TTC549 (cell line): ENCODE data around the gene MARK1.
"Not testable (repeated sequence)": the region's sequence is repeated elsewhere in the genome, so short reads cannot be mapped to it uniquely, and the experiment has no call there.

Source experiments
- FAIRE-seq: peaks from 2 replicates; lab custom pipeline; 2012; peaks lifted over from hg19 to GRCh38; lab: Jason Lieb, UNC

MARK1 gene

DNA sequence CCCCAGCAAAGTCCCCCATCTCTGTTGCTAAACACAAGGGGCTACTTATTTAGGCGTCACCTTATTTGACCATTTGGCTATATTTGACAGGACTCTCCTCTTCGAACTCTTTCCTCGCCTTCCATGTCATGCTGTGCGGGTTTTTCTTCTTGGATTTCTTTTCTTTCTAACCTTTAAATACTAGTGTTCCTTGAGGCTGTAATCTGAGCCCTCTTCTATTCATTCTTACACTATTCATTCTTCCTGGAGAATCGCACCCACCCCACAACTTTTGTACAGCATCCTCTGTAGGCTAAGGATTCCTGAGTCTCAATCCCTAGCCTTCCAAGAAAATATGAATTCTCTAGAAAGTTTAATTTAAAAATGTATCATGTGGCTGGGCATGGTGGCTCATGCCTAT lies 100.5 kb downstream of the MARK1 start:
- no peak for FAIRE-seq

GRCh38 chr1:220631238-220631815 lies 103.4 kb downstream of the MARK1 start:
- no peak for FAIRE-seq

GRCh38 chr1:220637759-220638158 lies 109.8 kb downstream of the MARK1 start:
- no peak for FAIRE-seq

- no peak for FAIRE-seq
Measured at GRCh38 chr1:220642285-220642684, 114.3 kb downstream of the MARK1 start.

DNA sequence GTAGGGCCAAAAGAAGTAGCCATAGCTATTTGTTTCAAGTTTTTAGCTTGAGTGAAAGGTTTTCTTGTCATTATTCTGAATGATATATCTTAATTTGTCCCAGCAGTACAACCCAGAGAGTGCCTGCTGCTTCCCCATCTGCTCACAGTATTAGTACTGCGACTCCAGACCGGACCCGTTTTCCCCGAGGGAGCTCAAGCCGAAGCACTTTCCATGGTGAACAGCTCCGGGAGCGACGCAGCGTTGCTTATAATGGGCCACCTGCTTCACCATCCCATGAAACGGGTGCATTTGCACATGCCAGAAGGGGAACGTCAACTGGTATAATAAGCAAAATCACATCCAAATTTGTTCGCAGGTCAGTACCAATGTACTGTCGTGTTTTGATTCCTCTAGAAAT lies 125.1 kb downstream of the MARK1 start:
- FAIRE-seq, result no peak

DNA sequence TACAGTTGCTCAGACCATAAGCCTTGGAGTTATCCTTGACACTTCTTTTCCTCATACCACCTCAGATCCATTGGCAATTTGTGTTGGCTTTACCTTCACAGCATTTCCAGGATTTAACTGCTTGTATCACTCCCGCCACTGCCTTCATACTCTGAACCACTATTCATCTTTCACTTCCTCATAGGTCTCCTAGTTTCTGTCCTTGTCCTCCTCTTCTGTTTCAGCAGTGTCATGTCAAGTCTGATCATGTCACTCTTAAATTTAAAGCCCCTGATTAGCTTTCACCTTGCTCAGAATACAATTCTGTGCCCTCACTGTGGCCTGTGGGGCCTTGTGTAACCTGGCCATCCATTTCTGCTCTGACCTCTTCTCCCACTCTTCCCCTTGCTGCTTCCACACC lies 127.6 kb downstream of the MARK1 start:
- FAIRE-seq, result no peak

DNA sequence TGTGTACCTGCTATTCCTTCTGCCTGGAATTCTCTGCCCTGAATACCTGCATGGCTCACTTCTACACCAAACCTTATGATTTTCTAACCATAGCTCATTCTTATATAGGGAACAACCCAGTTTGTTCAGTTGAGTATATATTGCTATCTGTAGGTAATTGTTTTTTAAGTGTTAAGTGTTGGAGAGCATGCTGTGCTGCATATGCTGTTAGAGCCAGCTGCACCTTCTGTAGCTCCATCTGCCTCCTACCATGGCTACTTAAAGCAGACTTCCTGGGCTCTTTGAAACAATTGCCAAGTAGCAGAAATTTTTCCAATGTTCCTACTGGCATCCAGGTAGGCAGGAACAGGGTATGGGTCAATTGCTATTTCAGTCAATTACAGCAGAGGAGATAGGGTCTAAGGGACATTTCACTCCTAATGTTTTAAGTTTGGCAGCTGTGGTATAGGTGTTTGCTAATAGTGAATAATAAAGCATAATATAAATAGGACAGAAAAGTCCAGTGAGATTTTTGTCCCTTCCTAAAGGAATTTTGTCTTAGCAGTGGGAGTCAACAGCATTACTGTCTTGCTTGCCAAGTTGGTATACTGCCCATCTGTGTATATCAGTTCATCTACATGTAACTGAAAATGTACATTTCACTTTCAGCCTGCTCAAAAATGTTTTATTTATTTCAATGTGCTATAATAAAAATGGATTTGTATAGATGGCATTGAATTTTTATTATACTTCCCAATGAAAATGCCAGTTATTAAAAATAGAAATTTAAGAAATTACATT lies 128.2 kb downstream of the MARK1 start:
- peak; percentile 79 for FAIRE-seq

DNA sequence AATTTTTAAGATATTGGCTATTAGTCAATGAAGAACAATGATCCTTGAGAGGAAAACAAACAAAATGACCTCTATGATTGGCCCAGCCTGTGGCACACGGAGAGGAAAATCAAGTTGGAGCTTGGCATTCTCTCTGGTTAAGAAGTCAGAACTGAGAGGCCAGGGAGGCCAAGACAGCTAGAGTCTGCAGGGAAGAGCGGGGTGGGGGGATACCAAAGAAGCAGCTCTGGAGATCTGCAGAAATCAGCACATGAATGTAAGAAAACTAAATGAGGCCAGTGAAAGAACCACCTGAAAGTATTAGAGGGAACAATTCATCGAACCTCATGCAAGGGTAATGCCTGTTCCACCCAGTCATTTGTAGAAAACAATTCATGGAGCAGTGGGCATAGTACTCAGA lies 138.4 kb downstream of the MARK1 start:
- FAIRE-seq, result no peak

DNA sequence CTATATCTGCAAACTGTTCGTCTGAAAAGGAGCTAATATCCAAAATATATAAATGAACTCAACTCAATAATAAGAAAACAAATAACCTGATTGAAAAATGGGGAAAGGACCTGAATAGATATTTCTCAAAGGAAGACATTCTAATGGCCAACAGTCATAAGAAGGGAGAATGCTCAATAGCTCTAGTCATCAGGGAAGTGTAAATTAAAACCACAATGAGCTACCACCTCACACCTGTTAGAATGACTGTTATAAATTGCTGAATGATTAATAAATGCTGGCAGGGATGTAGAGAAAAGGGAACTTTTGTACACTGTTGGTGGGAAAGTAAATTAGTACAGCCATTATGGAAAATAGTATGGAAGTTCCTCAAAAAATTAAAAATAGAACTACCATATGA lies 141.1 kb downstream of the MARK1 start:
- no peak for FAIRE-seq

DNA sequence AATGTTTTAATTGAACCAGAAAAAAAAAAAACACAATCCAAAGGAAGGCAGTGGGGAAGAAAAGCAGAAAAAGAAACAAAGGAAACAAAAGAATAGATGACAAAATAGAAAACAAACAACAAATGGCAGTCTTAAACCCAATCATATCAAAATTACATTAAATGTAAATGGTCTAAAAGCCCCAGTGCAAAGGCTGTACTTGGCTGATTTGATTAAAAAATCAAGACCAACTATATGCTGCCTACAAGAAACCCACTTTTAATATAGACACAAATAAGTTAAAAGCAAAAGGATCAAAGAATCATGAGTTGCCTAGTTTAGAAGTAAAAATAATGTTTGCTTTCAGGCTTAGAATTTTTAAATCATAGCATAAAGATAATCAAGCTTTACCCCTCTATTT lies 142.4 kb downstream of the MARK1 start:
- FAIRE-seq, result no peak

DNA sequence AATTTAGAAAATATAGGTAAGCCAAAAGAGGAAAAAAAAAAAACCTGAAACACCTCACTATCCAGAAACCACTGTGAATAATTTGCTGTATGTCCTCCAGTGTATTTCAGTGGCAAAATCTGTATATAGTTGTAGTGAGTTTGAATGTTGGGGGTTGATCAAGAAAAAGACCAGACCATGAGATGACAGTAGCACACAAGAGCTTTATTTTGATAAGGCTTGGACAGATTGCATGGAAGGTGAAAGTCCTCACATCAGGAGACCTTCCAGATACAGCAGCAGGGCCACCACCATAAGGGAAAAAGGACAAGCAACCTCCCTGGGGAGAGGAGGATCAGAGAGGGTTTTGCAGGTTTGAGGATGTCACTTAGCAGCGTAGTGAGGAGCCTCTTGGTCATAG lies 146.0 kb downstream of the MARK1 start:
- no peak for FAIRE-seq

DNA sequence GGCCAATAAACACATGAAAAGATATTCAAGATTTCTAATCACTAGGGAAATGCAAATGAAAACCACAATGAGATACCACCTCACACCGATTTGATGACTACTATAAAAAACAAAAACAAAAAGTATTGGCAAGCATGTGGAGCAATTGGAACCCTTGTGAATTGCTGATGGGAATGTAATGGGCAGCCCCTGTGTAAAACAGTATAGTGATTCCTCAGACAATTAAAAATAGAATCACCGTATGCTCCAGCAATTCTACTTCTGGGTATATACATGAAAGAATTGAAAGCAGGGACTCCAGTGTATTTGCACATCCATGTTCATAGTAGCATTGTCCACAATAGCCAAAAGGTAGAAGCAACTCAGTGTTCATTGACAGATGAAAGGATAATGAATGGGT lies 149.3 kb downstream of the MARK1 start:
- no peak for FAIRE-seq

- FAIRE-seq, result peak; percentile 93
Measured at GRCh38 chr1:220680085-220680687, 152.2 kb downstream of the MARK1 start.

DNA sequence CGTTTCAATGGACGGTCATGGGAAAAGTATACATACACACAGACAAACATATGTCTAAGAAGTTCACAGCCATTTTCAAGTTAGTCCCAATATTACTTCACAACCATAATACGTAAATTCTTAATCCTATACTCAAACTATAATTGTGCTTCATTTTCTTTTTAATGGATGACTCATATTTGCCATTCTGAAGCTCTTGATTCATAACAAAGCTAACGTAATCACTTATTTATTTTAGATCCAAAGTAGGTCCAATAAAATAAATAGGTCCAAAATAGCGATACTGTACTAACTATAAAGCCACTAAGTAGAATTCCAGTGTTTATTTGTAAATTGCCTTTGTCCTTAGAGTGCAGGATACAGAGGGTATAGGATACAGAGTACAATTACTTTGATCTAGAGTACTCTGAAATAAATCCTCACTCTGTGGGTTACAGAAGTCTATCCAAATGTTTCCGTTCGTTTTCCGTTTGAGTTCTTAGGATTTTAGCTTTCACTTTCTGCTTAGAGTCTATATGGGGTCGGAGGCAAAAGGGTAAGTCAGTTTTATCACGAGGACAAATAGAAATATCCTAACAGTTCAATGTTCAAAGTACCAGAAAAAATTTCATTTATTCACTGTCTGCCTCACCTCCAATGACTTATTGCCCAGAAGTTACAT lies 153.4 kb downstream of the MARK1 start:
- FAIRE-seq, result no peak

DNA sequence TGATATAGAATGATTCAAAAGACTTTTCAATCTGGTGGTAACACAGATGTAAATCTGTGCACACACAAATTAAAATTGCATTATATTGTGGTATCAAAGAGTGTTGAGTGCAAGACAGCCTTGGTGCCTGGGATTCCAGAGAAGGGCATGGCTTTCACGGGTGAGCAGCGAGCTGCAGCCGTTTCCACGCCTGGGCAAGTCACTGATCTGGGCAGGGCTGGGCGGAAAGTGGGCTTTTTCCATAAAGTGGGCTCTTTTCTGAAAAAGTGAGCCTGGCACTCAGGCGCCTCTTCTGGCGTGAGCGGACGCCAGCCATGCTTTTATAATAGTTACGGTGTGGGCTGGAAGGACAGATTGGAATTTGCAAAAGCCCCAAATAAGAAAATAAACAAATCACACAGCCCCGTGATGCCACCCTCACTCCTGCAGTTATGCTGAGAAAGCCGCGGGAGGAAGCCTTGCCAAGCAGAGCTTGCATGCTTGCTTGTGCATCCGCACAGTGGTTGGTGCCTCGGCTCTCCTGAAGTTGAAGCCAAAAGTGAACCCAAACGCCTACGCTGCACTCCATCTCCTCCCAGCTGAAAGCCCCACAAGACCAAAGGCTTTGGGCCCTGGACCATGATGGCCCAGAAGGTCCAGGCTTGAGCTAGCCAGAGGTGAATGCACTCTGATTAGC lies 155.1 kb downstream of the MARK1 start:
- FAIRE-seq, result no peak

GRCh38 chr1:220683716-220684115 lies 155.8 kb downstream of the MARK1 start:
- not testable (repeated sequence) for FAIRE-seq

DNA sequence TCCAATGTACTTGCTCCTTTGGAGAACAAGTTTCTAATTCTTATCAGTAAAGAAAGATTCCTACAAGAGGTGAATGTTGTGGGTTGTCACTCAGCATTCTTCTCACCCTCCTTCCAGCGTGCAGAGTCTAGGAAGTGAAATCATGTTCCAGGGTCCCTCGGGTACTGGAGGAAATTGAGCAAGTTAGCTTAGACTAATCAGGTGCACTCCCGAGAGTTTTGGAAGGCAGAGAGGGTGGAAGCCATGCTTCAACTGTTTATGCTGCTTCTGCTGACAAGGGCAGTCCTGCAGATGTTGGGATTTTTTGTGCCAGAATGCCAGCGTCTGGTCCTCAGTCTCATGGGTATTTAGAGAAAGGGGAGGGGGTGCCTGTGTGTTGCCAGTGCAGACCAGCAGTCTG lies 157.0 kb downstream of the MARK1 start:
- FAIRE-seq, result no peak

DNA sequence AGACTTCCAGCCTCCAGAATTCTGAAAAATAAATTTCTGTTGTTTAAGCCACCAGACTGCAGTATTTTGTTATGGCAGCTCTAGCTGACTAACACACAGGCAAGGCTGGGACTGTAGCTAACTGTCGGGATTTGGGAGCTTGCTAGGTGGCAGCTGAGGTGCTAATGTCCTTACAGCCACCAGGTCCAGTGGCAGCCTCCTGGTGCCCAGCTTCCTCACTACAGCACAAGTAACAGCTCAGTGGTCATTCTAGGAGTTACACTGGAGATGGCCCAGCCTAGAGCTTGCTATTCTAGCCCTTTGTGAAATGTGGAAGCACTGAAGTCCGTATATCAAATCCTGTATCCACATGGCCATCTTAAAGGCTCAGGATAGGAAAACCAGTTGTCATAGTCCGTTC lies 157.9 kb downstream of the MARK1 start:
- no peak for FAIRE-seq

DNA sequence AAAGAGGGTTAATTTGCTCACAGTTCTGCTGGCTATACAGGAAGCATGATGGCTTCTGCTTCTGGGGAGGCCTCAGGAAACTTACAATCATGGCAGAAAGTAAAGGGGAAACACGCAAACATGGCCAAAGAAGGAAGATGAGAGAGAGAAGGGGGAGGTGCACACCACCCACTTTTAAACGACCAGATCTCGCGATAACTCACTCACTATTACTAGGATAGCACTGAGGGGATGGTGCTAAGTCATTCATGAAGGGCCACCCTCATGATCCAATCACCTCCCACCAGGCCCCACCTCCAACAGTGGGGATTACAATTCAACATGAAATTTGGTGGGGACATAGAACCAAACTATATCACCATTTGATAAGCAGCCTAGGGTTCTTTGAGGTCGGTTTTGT lies 159.9 kb downstream of the MARK1 start:
- no peak for FAIRE-seq

DNA sequence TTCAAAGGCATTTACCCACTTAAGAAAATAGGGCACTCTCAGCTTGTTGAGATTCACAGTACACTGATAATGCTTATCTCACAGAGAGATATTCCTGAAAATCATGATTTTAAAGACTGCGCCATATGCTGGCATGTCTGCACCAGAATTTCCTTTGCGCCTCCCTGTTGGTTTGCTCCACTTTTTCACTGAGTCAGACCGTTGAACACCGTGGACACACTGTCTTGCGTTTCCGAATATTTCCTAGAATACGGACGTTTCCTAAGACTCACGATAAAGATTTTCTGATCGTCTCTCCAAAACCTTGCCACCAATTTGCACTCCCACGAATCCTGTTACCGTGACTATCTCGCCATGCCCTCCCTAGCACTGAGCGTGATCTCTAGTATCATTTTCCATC lies 161.7 kb downstream of the MARK1 start:
- FAIRE-seq, result no peak

- FAIRE-seq, result no peak
Measured at GRCh38 chr1:220690140-220691052, 162.5 kb downstream of the MARK1 start, which contains the start of gene C1orf115. TSS of gene C1orf115 (plus strand) at chr1:220690363. CDS start at chr1:220690403, 40 bp downstream.
